ENCODE measurements around the gene ST14. TPM values are rescaled to one million over a fixed set of nuclear protein-coding genes. Genes with fewer than 3 reads are reported as not detected.
A peak's percentile ranks its signal among the peaks of the same experiment; 100 is the strongest.

Gene ST14
- total and polyA plus RNA-seq, 2 donors (not counting 1 experiment from before 2014, with no cell fraction given), result 36.2 to 52.2 TPM

- H3K27ac Mint-ChIP-seq, result peak overlapping the region; percentile 79
- intact Hi-C loops (cut with micrococcal nuclease), result loop anchor here (5.0 kb wide), 1 partner anchor 112 kb away; the partner anchor contains the start of gene PRDM10
- H3K4me3 Mint-ChIP-seq, result peak overlapping the region; percentile 55
- Histone ChIP-seq H3K79me2 (ENCODE audit: control insufficient read depth, insufficient read depth, low read length) (peaks cover 37% of the 10 kb centered on the region), H3K4me1 (ENCODE audit: control insufficient read depth in 2 of 2, insufficient read depth in 2 of 2, low read length in 2 of 2) (peaks cover 48 to 59% of the 10 kb centered on the region in 2 donors), H3K27ac (ENCODE audit: low read length in 2 of 2) (peak overlapping the region; percentile 19 to 40), H3K4me3 (ENCODE audit: control extremely low read depth in 1 of 5, extremely low read depth in 1 of 5, insufficient read depth in 1 of 5, low read depth in 2 of 5, low read length in 4 of 5) (no peak overlapping the region), H3K27me3 (replicated peaks in 1 of 4; ENCODE audit: control extremely low read depth in 1 of 4, control insufficient read depth in 3 of 4, insufficient read depth in 4 of 4, low read length in 3 of 4) (no peaks in the 10 kb centered on the region), H3K36me3 (replicated peaks in 1 of 2; ENCODE audit: control extremely low read depth in 1 of 2, control insufficient read depth in 1 of 2, extremely low read depth in 1 of 2, insufficient read depth in 2 of 2, low read length in 1 of 2) (peaks cover 0 to 34% of the 10 kb centered on the region in 2 experiments), H3K9me3 (ENCODE audit: control extremely low read depth in 1 of 3, control insufficient read depth in 2 of 3, insufficient read depth in 1 of 3, low read length in 2 of 3) (no peaks in the 10 kb centered on the region), H2AFZ (ENCODE audit: insufficient read depth, low read depth, low read length, poor library complexity, severe bottlenecking) (no peak overlapping the region), H3K9ac (ENCODE audit: low read length) (no peak overlapping the region), H3K4me2 (replicated peaks; ENCODE audit: low read depth, low read length, poor library complexity, severe bottlenecking) (peak overlapping the region; percentile 23), H4K20me1 (ENCODE audit: control insufficient read depth, insufficient read depth, low read length, poor library complexity, severe bottlenecking) (no peaks in the 10 kb centered on the region)
- 90% methylated on average over 2 of the region's 4 CpGs for WGBS (ENCODE audit: insufficient coverage)
- H3K4me1 Mint-ChIP-seq, result peaks cover 52% of the 10 kb centered on the region
- no peaks in the 10 kb centered on the region for H3K27me3 Mint-ChIP-seq
- no peak for DNase-seq
- TF ChIP-seq EZH2 (IDR thresholded peaks at IDR 0.05; ENCODE audit: borderline replicate concordance, insufficient read depth, low read depth, low read length, poor library complexity, severe bottlenecking) (no peak), CTCF (IDR thresholded peaks at IDR 0.05) (no peak)
- H3K9me3 Mint-ChIP-seq (ENCODE audit: insufficient read depth), result no peaks in the 10 kb centered on the region
- no peak for ATAC-seq (ENCODE audit: low read depth)
- POLR2A ChIA-PET, result no interaction called here
- CTCF ChIA-PET, result interaction anchor here (0.9 to 11.3 kb wide), 3 partner anchors 18 to 190 kb away, joined by 4 to 125 read pairs (median 7); no protein-coding TSS in a partner anchor
Observed at GRCh38 chr11:130114726-130115125, 44.9 kb upstream of the ST14 start.

- DNase-seq (no peak), ATAC-seq (ENCODE audit: low read depth) (no peak)
- Histone ChIP-seq H3K4me1 (ENCODE audit: control insufficient read depth in 2 of 2, insufficient read depth in 2 of 2, low read length in 2 of 2) (peaks cover 51 to 64% of the 10 kb centered on the region in 2 donors), H2AFZ (ENCODE audit: insufficient read depth, low read depth, low read length, poor library complexity, severe bottlenecking) (no peak overlapping the region), H3K36me3 (replicated peaks in 1 of 2; ENCODE audit: control extremely low read depth in 1 of 2, control insufficient read depth in 1 of 2, extremely low read depth in 1 of 2, insufficient read depth in 2 of 2, low read length in 1 of 2) (peaks cover 0 to 30% of the 10 kb centered on the region in 2 experiments), H3K27ac (ENCODE audit: low read length in 2 of 2) (peak overlapping the region in 1 of 2 donors; percentile 75), H3K4me2 (replicated peaks; ENCODE audit: low read depth, low read length, poor library complexity, severe bottlenecking) (peak overlapping the region; percentile 47), H3K79me2 (ENCODE audit: control insufficient read depth, insufficient read depth, low read length) (peaks cover 35% of the 10 kb centered on the region), H3K27me3 (replicated peaks in 1 of 4; ENCODE audit: control extremely low read depth in 1 of 4, control insufficient read depth in 3 of 4, insufficient read depth in 4 of 4, low read length in 3 of 4) (no peaks in the 10 kb centered on the region), H3K4me3 (ENCODE audit: control extremely low read depth in 1 of 5, extremely low read depth in 1 of 5, insufficient read depth in 1 of 5, low read depth in 2 of 5, low read length in 4 of 5) (no peak overlapping the region), H3K9ac (ENCODE audit: low read length) (no peak overlapping the region), H4K20me1 (ENCODE audit: control insufficient read depth, insufficient read depth, low read length, poor library complexity, severe bottlenecking) (no peaks in the 10 kb centered on the region), H3K9me3 (ENCODE audit: control extremely low read depth in 1 of 3, control insufficient read depth in 2 of 3, insufficient read depth in 1 of 3, low read length in 2 of 3) (no peaks in the 10 kb centered on the region)
- CTCF ChIA-PET, result interaction anchor here (0.9 to 11.3 kb wide), 5 partner anchors 17 to 191 kb away, joined by 3 to 125 read pairs (median 4); no protein-coding TSS in a partner anchor
- H3K27ac Mint-ChIP-seq, result no peak overlapping the region
- WGBS (ENCODE audit: insufficient coverage), result 100% methylated on average over 1 of the region's 2 CpGs
- H3K4me3 Mint-ChIP-seq, result peak overlapping the region; percentile 4
- no peaks in the 10 kb centered on the region for H3K27me3 Mint-ChIP-seq
- intact Hi-C loops (cut with micrococcal nuclease), result loop anchor here (5.0 kb wide), 1 partner anchor 113 kb away; the partner anchor contains the start of gene PRDM10
- H3K4me1 Mint-ChIP-seq, result peaks cover 57% of the 10 kb centered on the region
- no peaks in the 10 kb centered on the region for H3K9me3 Mint-ChIP-seq (ENCODE audit: insufficient read depth)
- no peak for TF ChIP-seq EZH2 (IDR thresholded peaks at IDR 0.05; ENCODE audit: borderline replicate concordance, insufficient read depth, low read depth, low read length, poor library complexity, severe bottlenecking)
- no peak for TF ChIP-seq CTCF (IDR thresholded peaks at IDR 0.05)
- POLR2A ChIA-PET, result no interaction called here
Observed at GRCh38 chr11:130115218-130115617, 44.4 kb upstream of the ST14 start.
